ENCODE results near the gene PLCD1.

The PLCD1 gene

DNA sequence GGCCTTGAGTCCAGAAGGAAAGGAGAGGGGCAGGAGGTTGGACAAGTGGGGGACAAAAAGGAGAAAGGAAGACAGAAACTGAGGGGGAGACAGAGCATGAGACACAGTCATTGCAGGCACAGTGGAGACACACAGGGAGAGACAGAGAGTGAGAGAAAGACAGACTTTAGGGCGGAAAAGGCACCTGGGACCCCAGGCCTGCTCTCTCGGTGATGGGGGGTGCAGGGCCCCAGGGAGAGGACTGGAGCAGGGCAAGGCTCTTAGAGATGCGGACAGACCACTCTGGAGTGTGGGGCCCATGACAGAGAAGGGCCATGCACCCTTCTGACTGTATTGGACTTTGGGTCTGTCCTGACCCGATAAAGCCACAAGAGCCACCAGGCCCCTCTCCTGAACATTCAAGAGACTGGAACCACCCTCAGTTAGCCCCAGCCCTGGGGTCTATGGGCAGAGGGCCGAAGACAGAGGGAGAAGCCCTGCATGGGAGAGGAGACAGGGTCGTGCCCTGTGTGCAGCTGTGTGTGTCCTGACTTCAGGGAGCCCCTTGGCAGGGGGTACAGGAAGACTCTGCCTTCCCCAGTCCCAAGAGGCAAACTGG is 12.5 kb downstream of the PLCD1 start:
- no peak for DNase-seq (ENCODE audit: low spot score)

DNA sequence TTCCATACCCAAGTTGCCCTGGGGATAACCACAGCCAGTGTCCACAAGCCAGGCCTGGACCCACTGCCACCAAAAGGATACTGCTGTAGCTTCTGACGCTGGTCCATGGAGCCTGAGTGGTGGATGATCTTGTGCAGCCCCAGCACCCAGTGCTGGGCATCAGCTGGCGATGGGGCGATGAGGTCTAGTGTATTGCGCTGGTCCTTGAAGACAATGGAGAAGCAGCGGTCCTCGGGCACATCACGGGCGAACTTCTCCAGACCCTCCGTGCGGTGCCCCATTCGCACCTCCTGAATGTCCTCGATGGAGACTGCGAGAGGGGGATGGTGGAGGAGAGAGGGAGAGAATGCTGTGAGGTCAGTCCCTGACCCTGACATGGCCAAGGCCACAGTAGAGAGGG is 13.0 kb downstream of the PLCD1 start:
- DNase-seq (ENCODE audit: low spot score): no peak

DNA sequence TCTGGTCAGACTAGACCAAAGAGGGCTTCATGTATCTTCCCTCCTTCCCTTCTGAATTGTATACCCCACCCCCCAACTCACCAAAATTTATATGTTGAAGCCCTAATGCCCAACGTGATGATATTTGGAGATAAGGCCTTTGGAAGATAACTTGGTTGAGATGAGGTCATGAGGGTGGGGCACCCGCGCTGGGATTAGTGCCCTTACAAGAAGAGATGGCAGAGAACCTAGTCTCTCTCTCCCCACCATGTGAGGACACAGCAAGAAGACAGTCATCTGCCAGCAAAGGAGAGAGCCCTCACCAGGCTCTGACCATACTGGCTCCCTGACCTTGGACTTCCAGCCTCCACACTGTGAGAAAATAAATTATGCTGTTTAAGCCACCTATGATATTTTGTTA is 13.5 kb downstream of the PLCD1 start:
- DNase-seq (ENCODE audit: low spot score): no peak

DNA sequence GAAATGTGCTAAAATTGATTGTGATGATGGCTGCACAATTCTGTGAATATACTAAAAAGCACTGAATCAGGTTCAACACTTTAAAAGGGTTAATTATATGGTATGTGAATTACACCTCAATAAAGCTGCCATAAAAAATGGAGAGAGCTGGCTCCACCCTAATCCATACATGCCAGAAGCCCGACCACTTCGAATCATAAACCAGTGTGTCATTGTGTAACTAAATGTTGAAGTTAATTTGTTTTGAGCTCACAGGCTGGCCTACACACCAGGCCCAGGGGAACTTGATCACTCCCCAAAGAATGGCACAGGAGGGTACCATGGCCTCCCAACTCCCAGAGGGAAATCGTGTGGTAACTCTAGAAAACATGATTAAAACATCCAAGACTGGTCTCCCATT is 14.0 kb downstream of the PLCD1 start:
- no peak for DNase-seq (ENCODE audit: low spot score)

DNA sequence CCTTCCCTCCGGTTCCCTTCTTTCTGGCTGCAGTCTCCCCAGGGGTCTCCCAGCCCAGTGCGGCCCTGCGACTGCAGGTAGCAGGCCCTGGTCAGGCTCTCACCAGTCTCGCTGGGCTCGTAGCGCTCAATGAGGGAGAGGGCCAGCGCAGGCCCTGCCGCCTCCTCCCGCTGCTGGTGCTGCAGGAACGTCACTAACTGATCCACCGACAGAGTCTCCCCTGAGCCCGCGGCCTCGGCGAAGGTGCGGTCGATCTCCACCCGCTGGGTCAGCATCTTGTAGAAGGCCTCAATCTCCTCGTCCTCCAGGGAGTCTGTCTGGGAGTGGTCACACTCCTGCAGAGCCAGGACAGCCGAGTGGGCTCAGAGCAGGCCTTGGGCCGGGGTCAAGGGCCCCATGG is 18.3 kb downstream of the PLCD1 start:
- no peak for DNase-seq (ENCODE audit: low spot score)

DNA sequence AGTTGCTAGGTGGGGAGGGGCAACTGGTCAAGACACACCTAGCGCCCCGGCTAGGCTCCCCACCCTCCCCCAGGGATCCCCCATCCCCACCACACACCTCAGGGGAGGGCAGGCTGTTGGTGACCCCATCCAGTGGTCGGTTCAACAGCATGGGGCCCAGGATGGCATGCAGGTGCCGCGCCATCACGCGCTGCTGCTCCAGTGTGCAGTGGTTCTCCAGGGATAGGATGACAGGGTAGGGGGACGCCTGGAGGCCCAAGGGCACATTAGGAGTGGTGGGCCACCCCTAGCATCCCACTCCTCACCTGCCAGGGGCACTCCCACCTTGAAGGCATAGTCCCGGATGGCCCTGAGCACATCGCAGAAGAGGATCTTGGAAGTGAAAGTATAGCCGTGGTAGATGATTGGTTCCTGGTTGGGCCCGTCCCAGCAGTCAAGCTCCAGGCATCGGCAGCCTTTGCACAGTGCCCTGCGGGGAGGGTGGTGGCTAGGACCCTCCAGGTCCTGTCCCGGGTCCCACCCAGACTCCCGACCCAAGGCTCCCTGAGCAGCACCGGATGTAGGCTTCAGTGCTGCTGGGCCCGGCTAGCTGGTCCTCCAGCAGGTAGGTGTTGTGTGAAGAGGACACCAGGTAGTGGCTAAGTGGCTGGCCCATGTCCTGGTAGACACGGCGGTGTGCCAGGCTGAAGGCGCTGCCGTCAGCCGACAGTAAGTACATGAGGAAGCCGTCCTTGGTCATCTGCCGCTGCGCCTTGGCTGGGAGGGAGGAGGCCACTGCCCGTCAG is 19.4 kb downstream of the PLCD1 start:
- DNase-seq (ENCODE audit: low spot score): no peak

DNA sequence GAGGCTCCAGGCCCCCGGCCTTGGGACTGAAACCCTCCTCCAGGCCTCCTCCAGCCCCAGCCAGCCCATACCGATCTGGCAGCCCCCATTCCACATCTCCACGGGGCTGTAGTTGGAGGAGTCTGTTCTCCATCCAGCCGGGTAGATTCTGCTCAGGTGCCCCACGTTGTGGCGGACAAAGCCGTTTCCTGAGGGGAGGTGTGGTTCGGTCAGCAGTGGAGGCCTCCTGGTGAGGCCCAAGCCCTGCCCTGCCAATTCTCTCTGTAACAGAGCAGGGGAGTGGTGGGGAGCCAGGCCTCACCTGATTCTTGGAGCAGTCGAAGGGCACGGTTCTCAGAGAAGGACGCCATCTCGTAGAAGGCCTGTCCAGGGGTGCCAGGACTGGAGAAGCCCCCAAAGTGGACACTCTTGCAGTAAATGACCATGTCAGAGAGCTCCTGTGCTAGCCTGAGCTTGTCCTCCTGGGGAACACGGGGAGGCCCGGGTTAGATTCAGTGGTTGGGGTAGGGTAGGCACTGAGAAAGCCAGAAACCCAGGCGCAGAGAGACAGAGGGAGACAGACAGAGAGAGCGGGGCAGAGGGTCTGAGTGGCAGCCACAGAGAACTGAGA is 20.4 kb downstream of the PLCD1 start:
- no peak for DNase-seq (ENCODE audit: low spot score)

DNA sequence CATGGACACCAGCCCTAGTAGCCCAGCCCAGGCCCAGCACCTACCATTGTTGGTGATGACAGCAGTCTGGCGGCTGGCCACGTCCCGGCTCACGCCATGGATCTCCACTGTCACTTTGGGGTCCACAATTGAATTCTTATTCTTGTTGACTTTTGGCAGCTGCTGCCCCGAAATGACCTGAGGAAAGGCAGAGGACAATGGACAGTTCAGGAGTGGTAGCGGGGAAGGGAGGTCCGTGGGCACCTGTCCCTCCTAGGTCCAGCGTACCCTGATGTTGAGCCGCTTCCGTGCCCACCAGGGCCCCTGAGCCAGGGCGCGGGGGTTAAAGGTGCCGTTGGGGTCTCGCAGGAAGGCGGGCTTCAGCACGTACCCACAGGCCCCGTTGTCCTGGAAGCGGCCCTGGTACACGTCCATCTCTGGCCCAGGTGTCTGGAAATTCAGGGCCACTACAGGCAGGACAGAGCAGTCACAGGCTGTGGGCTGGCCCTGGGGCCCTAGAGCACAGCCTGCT is 21.2 kb downstream of the PLCD1 start:
- DNase-seq (ENCODE audit: low spot score): no peak

DNA sequence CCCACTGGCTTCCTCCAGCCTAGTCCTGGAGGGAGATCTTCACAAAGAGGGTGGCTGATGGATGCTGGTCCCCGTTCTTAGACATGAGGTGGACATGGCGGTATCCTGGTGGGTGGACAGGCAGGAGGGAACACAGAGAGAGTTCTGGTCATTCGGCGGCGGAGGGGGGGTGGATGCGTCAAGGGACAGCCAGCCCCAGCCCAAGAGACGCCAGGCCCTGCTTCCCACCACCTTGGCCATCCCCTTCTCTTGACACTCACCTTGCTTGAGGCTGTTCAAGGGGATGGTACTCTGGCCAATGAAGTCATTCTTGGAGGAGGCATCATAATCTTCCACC is 21.7 kb downstream of the PLCD1 start:
- DNase-seq (ENCODE audit: low spot score): no peak

DNA sequence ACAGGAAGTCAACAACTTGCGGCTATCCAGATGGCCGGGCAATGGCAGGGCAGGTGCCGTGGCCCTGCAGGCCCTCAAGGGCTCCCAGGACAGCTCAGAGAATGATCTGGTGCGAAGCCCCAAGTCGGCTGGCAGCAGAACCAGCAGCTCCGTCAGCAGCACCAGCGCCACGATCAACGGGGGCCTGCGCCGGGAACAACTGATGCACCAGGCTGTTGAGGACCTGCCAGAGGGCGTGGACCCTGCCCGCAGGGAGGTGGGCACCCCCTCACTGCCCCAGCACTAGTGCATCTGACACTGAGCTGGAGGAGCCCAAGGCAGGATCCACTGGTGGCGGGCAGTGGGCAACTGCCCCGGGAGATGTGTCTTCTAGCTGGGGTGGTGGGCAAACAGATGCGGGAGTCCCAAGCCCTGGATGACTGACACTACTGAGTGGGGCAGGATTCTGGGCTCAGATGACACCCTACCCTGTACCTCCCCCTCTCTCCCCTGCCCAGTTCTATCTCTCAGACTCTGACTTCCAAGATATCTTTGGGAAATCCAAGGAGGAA is 22.9 kb downstream of the PLCD1 start:
- no peak for DNase-seq (ENCODE audit: low spot score)

DNA sequence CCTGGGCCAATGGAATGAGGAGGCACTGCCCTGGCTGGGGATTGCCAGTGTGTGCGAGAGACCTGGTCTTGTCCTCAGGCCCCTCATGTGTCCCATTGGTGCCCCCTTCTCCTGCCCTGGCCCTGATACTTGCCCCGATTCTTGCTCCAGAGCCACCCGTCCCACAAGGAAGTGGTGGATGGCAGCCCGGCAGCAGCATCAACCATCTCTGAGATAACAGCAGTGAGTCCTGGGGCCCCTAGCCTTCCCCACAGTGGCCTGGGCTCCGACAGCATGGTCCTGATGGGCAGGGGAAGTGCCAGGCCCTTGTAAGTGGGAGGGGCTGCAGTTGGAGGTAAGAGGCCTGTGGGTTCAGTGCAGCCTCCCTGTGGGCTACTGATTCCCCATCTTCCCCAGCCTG is 23.4 kb downstream of the PLCD1 start:
- no peak for DNase-seq (ENCODE audit: low spot score)

DNA sequence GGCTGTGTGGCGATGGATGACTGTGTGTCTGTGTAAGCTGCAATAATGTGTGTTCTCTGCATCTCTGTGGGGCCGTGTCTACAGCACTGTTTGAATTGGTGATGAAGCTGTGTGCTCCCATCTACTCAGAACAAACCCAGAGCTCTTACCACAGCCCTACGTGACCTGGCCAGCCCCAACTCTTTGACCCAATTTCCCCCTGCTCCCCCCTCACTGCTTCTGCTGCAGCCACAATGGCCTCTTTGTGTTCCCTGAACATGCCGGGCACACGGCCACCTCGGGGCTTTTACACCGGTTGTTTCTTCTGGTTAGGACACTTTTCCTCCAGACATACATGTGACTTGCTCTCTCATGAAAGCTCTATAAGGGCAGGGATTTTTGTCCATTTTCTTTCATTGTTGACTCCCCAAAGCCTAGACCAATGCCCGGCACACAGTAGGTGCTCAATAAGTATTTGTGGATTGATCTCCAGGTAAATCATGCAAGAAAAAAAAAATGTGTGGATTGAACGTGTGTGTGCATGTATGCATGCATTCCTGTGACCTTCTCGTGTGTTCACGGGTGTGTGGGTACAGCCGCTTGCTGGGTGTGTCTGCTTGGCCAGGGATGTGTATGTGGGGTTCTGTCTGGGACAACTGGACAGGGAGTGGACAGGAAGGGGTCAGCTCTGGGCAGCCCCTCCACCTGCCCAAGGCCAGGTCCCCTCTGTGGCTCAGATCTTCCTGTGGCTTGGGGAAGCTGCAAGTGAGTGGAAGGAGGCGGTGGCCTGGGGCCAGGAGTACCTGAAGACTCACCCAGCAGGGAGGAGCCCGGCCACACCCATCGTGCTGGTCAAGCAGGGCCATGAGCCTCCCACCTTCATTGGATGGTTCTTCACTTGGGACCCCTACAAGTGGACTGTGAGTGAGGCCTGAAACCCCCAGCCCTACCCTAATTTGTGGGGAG is 24.1 kb downstream of the PLCD1 start:
- DNase-seq (ENCODE audit: low spot score): peak; percentile 96

DNA sequence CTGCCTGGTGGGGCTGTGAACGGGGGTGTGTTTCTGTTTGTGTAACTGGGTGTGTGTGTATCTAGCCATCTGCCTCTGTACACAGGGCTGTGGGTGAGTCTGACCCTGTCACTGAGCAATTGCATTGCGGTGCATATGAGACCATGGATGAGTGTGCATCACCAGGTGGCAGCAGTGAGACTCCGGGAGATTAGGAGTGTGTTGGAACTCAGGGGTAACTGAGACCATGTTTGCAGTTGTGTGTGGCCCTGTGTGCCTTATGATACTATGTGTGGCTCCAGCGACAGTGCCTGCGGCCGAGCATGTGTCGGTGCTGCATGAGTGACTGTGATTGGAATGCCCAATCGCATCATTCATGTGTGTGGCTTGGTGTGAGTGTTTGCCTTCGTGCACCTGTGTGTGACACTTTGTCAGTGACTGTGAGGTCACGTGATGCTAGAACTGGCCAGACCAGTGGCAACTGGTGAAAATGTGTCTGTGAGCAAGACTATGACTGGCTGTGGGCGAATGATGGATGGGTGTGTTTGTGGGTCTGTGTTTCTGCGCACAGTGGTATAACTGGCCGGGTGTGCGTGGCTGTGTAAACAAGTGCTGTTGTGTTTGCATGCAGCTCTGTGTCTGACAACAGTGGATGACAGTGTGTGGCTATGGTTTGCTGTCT is 24.9 kb downstream of the PLCD1 start:
- DNase-seq (ENCODE audit: low spot score): peak; percentile 80

DNA sequence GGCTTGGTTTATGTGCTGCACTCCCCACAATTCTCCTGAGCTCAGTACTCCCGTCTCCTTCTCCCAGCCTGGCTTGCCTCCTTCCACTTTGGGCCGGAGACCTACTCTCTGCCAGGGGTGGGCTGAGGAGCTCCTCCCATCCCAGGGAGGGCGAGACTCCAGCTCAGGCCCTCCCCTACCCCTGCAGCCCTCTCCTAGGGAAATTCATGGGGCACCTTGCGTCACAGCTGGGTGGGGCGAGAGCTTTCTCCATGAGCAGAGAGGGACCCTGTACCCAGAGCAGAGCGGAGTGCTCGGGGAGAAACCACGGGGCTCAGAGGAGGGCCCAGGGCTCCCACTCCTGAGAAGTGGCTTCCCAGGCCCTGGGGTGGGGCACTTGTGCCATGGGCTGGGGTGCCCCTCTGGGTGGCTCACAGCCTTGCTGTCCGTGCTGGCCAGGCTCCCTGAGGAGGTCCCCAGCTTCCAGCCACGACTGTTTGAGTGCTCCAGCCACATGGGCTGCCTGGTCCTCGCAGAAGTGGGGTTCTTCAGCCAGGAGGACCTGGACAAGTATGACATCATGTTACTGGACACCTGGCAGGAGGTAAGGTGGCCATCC is 25.5 kb downstream of the PLCD1 start:
- DNase-seq (ENCODE audit: low spot score): no peak

DNA sequence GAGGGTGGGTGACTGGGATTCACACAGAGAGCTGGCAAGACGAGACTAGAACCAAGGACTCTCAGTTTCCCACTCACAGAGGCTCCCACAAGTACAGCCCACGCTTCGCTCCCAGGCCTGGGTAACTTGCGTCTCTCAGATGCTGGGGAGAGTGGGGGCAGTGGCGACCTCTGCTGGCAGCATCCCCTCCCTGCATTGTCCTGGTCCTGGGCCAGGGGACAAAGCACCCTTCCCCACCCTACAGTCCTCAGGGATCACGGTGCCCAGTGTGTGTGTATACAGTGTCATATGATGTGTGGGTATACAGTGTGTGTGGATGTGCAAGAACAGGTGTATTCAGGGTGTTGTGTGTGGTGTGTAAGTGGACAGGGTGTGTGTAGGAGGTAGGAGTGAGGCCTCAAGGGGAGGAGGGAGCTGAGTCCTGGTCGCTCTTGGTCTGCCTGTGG is 26.0 kb downstream of the PLCD1 start:
- DNase-seq (ENCODE audit: low spot score): peak; percentile 74

DNA sequence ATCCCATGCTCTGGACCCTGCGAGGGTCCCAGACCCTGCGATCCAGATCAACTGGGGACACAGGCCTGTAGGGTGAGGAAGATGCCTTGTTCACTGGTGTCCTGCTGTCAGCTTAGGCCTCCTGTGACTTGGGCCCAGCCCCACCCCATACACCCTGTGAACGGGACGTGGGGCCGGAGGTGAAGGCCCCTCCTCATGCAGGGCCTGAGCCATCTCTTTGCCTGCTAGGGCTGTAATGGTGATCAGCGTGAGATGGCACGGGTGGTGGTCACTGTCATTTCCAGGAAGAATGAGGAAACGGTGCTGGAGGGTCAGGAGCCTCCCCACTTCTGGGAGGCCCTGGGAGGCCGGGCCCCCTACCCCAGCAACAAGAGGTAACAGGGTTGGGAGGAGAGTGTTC is 26.5 kb downstream of the PLCD1 start:
- DNase-seq (ENCODE audit: low spot score): no peak

DNA sequence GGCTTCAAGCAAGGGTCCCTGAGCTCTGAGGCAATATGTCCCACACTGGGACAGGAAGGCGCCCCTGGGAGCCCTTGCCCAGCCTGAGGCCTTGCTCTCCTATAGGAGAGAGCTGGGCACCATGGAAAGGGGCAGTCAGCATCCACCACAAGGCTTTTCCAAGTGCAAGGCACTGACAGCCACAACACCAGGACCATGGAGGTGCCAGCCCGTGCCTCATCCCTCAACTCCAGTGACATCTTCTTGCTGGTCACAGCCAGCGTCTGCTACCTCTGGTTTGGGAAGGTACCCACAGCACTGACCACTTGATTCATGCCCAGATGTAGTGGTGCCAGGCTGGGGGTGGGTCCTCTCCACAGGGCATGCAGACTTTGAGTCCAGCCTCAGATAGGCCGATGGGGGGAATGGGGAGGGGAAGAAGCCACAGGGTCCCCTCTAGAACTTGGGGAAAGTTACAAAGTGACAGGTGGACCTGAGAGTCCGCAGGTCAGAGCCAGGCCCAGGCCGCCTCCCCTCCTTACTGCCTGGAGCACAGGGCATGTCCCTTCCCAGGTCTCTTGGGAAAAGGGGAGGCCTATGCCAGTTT is 27.1 kb downstream of the PLCD1 start:
- no peak for DNase-seq (ENCODE audit: low spot score)

DNA sequence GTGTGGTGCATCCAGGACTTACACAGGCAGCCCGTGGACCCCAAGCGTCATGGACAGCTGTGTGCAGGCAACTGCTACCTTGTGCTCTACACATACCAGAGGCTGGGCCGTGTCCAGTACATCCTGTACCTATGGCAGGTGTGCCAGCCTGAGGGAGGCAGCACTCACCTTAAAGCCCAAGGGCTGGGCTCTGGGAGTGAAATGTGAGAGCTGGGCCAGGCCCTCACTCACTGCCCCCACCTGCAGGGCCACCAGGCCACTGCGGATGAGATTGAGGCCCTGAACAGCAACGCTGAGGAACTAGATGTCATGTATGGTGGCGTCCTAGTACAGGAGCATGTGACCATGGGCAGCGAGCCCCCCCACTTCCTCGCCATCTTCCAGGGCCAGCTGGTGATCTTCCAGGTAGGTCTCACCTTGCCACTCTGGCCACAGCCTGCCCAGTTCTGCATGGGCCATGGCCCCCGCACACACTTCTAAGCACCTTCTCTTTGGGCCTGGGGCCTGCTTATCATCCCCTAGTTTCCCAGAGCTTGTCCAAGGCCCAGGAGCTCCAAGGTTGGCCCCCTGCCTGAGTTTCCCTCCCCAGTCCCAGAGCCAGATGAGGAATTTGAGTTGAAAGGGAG is 27.9 kb downstream of the PLCD1 start:
- no peak for DNase-seq (ENCODE audit: low spot score)

DNA sequence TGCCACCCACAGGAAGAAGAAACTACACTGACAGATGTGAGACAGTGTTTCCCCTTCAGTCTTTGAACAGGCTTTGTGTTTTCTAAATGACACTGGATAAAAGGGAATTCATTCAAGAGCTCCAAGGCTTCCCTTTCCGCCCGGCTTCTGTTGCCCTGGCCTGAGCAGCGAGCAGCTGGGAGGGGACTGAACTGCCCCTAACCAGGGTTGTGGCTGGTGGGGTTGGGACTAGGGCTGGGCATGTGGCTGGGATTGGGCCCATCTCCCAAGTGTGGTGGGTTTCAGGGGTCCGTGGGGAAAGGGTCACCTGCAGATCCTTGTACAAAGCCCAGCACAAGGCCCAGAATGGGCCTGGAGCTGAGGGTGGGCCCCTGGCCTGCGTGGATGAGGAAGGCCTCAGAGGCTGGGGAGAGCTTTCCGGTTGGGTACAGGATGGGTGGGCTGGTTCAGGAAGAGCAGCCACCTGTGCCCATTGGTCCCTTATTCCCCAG is 28.4 kb downstream of the PLCD1 start:
- DNase-seq (ENCODE audit: low spot score): no peak
